B cell (primary cell): ENCODE data around the gene LSG1. TPM values are rescaled to one million over a fixed set of nuclear protein-coding genes. Genes with fewer than 3 reads are reported as not detected.
A peak's percentile ranks its signal among the peaks of the same experiment; 100 is the strongest.

Experiments
- ATAC-seq: fragments of 200-7000 bp; cut with Tn5 transposase; one replicate; pipeline ENCODE4 v1.10.0; 2021; ENCODE audit warnings: low read depth, mild to moderate bottlenecking, moderate number of reproducible peaks, moderate library complexity
- CTCF ChIA-PET: fragments of 350-600 bp; sonication (Branson Sonifier 250); formaldehyde crosslinking; loops from one replicate; lab custom pipeline; 2021; ENCODE audit warnings: antibody characterized with exemption, inconsistent platforms; lab: Charles Lee
- POLR2A ChIA-PET: fragments of 350-600 bp; sonication (Branson Sonifier 250); formaldehyde crosslinking; loops from one replicate; lab custom pipeline; 2021; ENCODE audit warnings: antibody characterized with exemption; lab: Charles Lee
- DNase-seq: peaks from one replicate; pipeline ENCODE4 v3.0.0; 2013
- H2AFZ ChIP-seq: 2 replicates; pipeline ENCODE4 v1.6.1; 2012; ENCODE audit warnings: mild to moderate bottlenecking, low read depth, low read length; ENCODE audit not compliant: insufficient read depth, poor library complexity, severe bottlenecking
- H3K27ac ChIP-seq, 2 donors: 1 replicate in 1 of 2; 2 replicates in 1 of 2; pipeline ENCODE4 v1.5.1; 2012 to 2013; ENCODE audit warnings: low read length in 2 of 2, mild to moderate bottlenecking in 2 of 2, moderate library complexity in 1 of 2
- H3K27me3 ChIP-seq, 4 experiments: fragments of 200-600 bp in 1 of 4; sonication (generic) in 1 of 4; replicated peaks in 1 of 4; 1 replicate in 2 of 4; 2 replicates in 2 of 4; pipeline versions ENCODE4 v1.6.1 to v1.7.0; 2013 to 2016; ENCODE audit warnings: low read length in 3 of 4, mild to moderate bottlenecking in 2 of 4, mixed read lengths in 1 of 4, moderate library complexity in 1 of 4; ENCODE audit not compliant: insufficient read depth in 4 of 4, control insufficient read depth in 3 of 4; ENCODE audit errors: control extremely low read depth in 1 of 4
- H3K36me3 ChIP-seq, 2 experiments: replicated peaks in 1 of 2; 1 replicate in 1 of 2; 2 replicates in 1 of 2; pipeline versions ENCODE4 v1.6.1 to v1.7.1; 2013; ENCODE audit warnings: low read length in 1 of 2; ENCODE audit not compliant: insufficient read depth in 2 of 2, control insufficient read depth in 1 of 2; ENCODE audit errors: control extremely low read depth in 1 of 2, extremely low read depth in 1 of 2
- H3K4me1 ChIP-seq, 2 donors: fragments of 200-600 bp in 1 of 2; sonication (generic) in 1 of 2; 1 replicate in 1 of 2; 2 replicates in 1 of 2; pipeline versions ENCODE4 v1.5.1 to v1.6.1; 2013 to 2017; ENCODE audit warnings: low read length in 2 of 2; ENCODE audit not compliant: control insufficient read depth in 2 of 2, insufficient read depth in 2 of 2
- H3K4me2 ChIP-seq: replicated peaks from 2 replicates; pipeline ENCODE3; 2012; ENCODE audit warnings: mild to moderate bottlenecking, low read depth, low read length; ENCODE audit not compliant: poor library complexity, severe bottlenecking
- H3K4me3 ChIP-seq, 5 experiments: fragments of 200-600 bp in 1 of 5; sonication (generic) in 1 of 5; 1 replicate in 3 of 5; 2 replicates in 2 of 5; pipeline versions ENCODE4 v1.5.1 to v1.7.0; 2011 to 2016; ENCODE audit warnings: low read length in 4 of 5, mild to moderate bottlenecking in 4 of 5, low read depth in 2 of 5, control low read depth in 1 of 5, moderate library complexity in 1 of 5; ENCODE audit not compliant: insufficient read depth in 1 of 5; ENCODE audit errors: control extremely low read depth in 1 of 5, extremely low read depth in 1 of 5
- H3K79me2 ChIP-seq: fragments of 200-600 bp; sonication (generic); one replicate; pipeline ENCODE4 v1.6.0; 2016; ENCODE audit warnings: low read length; ENCODE audit not compliant: control insufficient read depth, insufficient read depth
- H3K9ac ChIP-seq: fragments of 200-600 bp; sonication (generic); 2 replicates; pipeline ENCODE4 v1.6.1; 2017; ENCODE audit warnings: mild to moderate bottlenecking, low read length, moderate library complexity
- H3K9me3 ChIP-seq, 3 donors: one replicate each; pipeline versions ENCODE4 v1.6.1 to v1.7.1; 2013; ENCODE audit warnings: low read length in 2 of 3; ENCODE audit not compliant: control insufficient read depth in 2 of 3, insufficient read depth in 1 of 3; ENCODE audit errors: control extremely low read depth in 1 of 3
- H4K20me1 ChIP-seq: 2 replicates; pipeline ENCODE4 v1.6.0; 2012; ENCODE audit warnings: mild to moderate bottlenecking, low read length; ENCODE audit not compliant: insufficient read depth, control insufficient read depth, poor library complexity, severe bottlenecking
- H3K27ac Mint-ChIP-seq: one replicate; pipeline ENCODE4 v1.8.0; 2021; ENCODE audit warnings: mixed read lengths
- H3K27me3 Mint-ChIP-seq: one replicate; pipeline ENCODE4 v1.8.0; 2021; ENCODE audit warnings: mixed read lengths
- H3K4me1 Mint-ChIP-seq: one replicate; pipeline ENCODE4 v1.8.0; 2021; ENCODE audit warnings: mixed read lengths
- H3K4me3 Mint-ChIP-seq: one replicate; pipeline ENCODE4 v1.8.0; 2021; ENCODE audit warnings: mixed read lengths
- H3K9me3 Mint-ChIP-seq: one replicate; pipeline ENCODE4 v1.8.0; 2022; ENCODE audit warnings: mixed read lengths; ENCODE audit not compliant: insufficient read depth
- EZH2 ChIP-seq: IDR thresholded peaks from 2 replicates; pipeline ENCODE4 v1.6.1; 2012; ENCODE audit warnings: borderline replicate concordance, low read depth, mild to moderate bottlenecking, moderate library complexity, low read length; ENCODE audit not compliant: insufficient read depth, poor library complexity, severe bottlenecking
- WGBS: methylation state at CpG from one replicate; pipeline ENCODE4 v1.1.5; 2013; ENCODE audit warnings: missing lambda C conversion rate; ENCODE audit not compliant: insufficient coverage; 5-methylcytosine and 5-hydroxymethylcytosine counted together
- intact Hi-C: fragments of 100-400 bp; cut with micrococcal nuclease; formaldehyde crosslinking; loops from one replicate; pipeline ENCODE4 v1.10.0; 2022
- polyA plus RNA-seq: library from polyadenylated mRNA; depleted of rRNA; stranded (reverse); fragments of >200 nt; gene quantifications from 2 replicates; pipeline ENCODE4 v1.2.3, GENCODE V29; 2012
- total RNA-seq, 2 donors: library from RNA; stranded (reverse); fragments of 120-200 nt in 1 of 2; gene quantifications; 1 replicate in 1 of 2; 2 replicates in 1 of 2; pipeline versions ENCODE4 v1.2.3 to v1.2.4, GENCODE V29; 2013 to 2022
- TF ChIP-seq, protein P1 (sequence below): fragments of 200-600 bp; IDR thresholded peaks from one replicate; pipeline ENCODE4 v1.8.0; 2022; ENCODE audit warnings: antibody characterized with exemption, mild to moderate bottlenecking

Gene LSG1
- total and polyA plus RNA-seq, 2 donors (not counting 1 experiment from before 2014, with no cell fraction given): 29.4 to 54.6 TPM

DNA sequence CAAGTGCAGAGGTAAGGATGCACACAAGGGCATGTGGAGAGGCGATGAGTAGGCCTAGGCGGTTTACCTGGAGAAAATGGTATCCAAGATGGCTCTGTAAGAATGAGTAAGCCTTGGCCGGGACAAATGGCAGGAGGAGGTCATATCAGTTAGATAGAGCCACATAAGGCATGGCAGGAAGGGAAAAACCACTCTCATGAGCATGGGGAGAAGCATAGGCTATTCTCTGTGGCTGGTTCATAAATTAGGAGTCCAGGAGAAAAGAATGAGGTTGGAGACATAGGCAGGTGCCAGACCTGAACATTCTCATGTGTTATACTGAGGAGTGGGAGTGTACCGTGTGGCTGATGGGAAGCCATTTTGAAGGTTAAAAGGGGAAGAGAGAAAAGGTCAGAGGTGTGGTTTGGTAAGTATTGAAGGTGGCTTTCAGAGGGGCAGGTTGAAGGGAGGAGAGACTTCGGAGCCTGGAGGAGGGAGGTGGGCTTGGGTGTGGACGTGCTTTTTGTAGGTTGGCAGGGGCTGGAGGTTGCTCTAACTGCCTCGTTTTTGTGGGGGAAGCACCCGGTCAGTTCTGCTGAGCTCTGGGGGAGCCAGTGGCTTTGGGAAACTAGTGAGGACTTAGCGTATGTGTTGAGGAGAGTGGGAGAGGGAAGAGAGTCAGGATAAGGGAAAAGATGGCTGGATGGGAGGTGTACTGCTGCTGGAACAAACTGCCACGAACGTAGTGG is 9.1 kb upstream of the LSG1 start:
- POLR2A ChIA-PET: no interaction called here

DNA sequence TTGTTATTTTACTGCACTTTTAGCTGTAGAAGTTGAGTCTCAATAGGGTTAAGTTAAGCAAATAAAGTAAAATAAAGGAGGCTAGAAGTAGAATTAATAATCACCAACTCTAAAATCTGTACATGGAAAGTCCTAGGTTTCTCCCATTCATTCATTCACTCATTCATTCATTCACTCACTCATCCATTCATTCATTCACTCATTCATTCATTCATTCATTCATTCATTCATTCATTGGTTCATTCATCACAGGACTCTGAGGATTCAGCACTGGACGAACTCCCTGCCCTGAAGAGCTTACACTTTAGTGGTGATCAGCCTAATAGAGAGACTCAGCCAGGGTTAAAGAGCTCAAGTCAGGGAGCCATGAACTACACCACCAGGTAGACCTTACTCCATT is 4.5 kb upstream of the LSG1 start:
- H3K4me2 ChIP-seq: no peak overlapping the region
- CTCF ChIA-PET: interaction anchor here (0.7 to 10.9 kb wide), 3 partner anchors 11 to 430 kb away, joined by 3 to 231 read pairs (median 4); partner anchors contain the start of gene FAM43A
- no peaks in the 10 kb centered on the region for H3K9me3 ChIP-seq
- intact Hi-C loops: no loop called here
- peaks cover 10% of the 10 kb centered on the region for H3K4me1 Mint-ChIP-seq
- peaks cover 5% of the 10 kb centered on the region for H3K79me2 ChIP-seq
- peaks cover 7% of the 10 kb centered on the region for H3K27me3 Mint-ChIP-seq
- 80% methylated on average over 1 of the region's 1 CpG for WGBS
- no peaks in the 10 kb centered on the region for H3K27me3 ChIP-seq
- no peak overlapping the region for H3K4me3 ChIP-seq
- TF ChIP-seq, protein P1, sequence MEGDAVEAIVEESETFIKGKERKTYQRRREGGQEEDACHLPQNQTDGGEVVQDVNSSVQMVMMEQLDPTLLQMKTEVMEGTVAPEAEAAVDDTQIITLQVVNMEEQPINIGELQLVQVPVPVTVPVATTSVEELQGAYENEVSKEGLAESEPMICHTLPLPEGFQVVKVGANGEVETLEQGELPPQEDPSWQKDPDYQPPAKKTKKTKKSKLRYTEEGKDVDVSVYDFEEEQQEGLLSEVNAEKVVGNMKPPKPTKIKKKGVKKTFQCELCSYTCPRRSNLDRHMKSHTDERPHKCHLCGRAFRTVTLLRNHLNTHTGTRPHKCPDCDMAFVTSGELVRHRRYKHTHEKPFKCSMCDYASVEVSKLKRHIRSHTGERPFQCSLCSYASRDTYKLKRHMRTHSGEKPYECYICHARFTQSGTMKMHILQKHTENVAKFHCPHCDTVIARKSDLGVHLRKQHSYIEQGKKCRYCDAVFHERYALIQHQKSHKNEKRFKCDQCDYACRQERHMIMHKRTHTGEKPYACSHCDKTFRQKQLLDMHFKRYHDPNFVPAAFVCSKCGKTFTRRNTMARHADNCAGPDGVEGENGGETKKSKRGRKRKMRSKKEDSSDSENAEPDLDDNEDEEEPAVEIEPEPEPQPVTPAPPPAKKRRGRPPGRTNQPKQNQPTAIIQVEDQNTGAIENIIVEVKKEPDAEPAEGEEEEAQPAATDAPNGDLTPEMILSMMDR: no peak
- no peak for TF ChIP-seq EZH2
- no peaks in the 10 kb centered on the region for H3K36me3 ChIP-seq
- ATAC-seq (no peak), DNase-seq (no peak)
- POLR2A ChIA-PET: interaction anchor here (1.0 kb wide), 1 partner anchor 409 kb away, joined by 3 read pairs; no protein-coding TSS in a partner anchor
- H3K27ac ChIP-seq: no peak overlapping the region
- H4K20me1 ChIP-seq: no peaks in the 10 kb centered on the region
- peaks cover 0 to 5% of the 10 kb centered on the region in 2 donors for H3K4me1 ChIP-seq
- no peak overlapping the region for H3K4me3 Mint-ChIP-seq
- no peak overlapping the region for H3K27ac Mint-ChIP-seq
- no peaks in the 10 kb centered on the region for H3K9me3 Mint-ChIP-seq
- no peak overlapping the region for H3K9ac ChIP-seq
- no peak overlapping the region for H2AFZ ChIP-seq

More for the DNA sequence above, 9.1 kb upstream of the LSG1 start:
- Histone ChIP-seq H3K27ac (no peak overlapping the region), H3K9ac (no peak overlapping the region), H3K9me3 (no peaks in the 10 kb centered on the region), H3K4me3 (no peak overlapping the region), H3K27me3 (no peaks in the 10 kb centered on the region), H3K79me2 (peaks cover 26% of the 10 kb centered on the region), H4K20me1 (peaks cover 2% of the 10 kb centered on the region), H3K4me2 (no peak overlapping the region), H3K36me3 (no peaks in the 10 kb centered on the region), H3K4me1 (peaks cover 15 to 20% of the 10 kb centered on the region in 2 donors), H2AFZ (peak overlapping the region; percentile 10)
- Mint-ChIP-seq H3K9me3 (no peaks in the 10 kb centered on the region), H3K27ac (peak overlapping the region; percentile 23), H3K4me1 (peaks cover 37% of the 10 kb centered on the region), H3K27me3 (peaks cover 3% of the 10 kb centered on the region), H3K4me3 (no peak overlapping the region)
- no peak for DNase-seq
- CTCF ChIA-PET: interaction anchor here (0.9 to 13.4 kb wide), 9 partner anchors 10 to 590 kb away, joined by 3 to 231 read pairs (median 57); partner anchors contain the start of genes LSG1 and XXYLT1
- 89% methylated on average over 9 of the region's 11 CpGs for WGBS
- intact Hi-C loops: loop anchor here (10.0 kb wide), 1 partner anchor 194 kb away; no protein-coding TSS in a partner anchor
- no peak for ATAC-seq
- TF ChIP-seq, protein P1: no peak
- no peak for TF ChIP-seq EZH2
